Measurements from ENCODE around the gene PLCL2. TPM values are rescaled to one million over a fixed set of nuclear protein-coding genes. Genes with fewer than 3 reads are reported as not detected.

The PLCL2 gene
- total RNA-seq, 1 experiment from 2014 or later = 0.07 TPM

DNA sequence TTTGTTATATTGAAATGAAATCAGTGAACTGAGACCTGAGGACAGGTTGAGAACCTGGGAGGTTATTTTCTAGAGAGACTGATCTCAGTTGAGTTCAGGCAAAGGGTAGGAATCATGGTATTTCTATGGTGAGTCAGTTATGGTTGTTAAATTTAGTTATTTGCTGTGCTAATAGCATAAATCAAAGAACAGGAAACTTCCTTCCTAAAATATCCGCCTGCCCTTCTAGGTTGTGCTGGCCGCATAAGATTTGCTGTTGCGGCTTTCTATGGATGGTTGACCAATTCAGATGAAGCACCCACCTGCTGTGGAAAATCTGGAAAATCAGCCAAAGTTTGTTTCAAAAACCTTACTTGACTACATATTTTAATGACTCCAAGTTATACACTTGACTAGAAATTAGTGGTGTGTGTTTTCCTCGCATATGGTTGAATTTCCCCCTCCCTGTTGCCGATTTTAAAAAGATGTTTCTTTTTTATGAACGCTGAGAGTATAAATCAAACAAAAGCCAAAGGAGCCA, 52.6 kb downstream of the PLCL2 start:
- Mint-ChIP-seq H3K36me3 (ENCODE audit: insufficient read depth, unreplicated experiment) (no peaks in the 10 kb centered on the region), H3K4me1 (ENCODE audit: low read depth, unreplicated experiment) (no peaks in the 10 kb centered on the region), H3K27ac (ENCODE audit: unreplicated experiment) (no peak overlapping the region), H3K4me3 (ENCODE audit: unreplicated experiment) (no peak overlapping the region), H3K27me3 (ENCODE audit: insufficient read depth, unreplicated experiment) (peaks cover 25% of the 10 kb centered on the region), H3K9me3 (ENCODE audit: unreplicated experiment) (no peaks in the 10 kb centered on the region)
- no TSS peak for BruUV-seq (replicated peaks)
- Histone ChIP-seq H3K27me3 (replicated peaks; ENCODE audit: control insufficient read depth, insufficient read depth, low read length) (no peaks in the 10 kb centered on the region; the same call in none of the 2 replicates), H3K36me3 (ENCODE audit: control insufficient read depth, insufficient read depth, low read length) (no peaks in the 10 kb centered on the region), H3K9me3 (no peaks in the 10 kb centered on the region), H3K4me1 (no peaks in the 10 kb centered on the region), H3K4me3 (ENCODE audit: low read depth, low read length) (no peak overlapping the region)
- intact Hi-C loops (cut with micrococcal nuclease; ENCODE audit: unreplicated experiment) = no loop called here
- no peak for DNase-seq
- TF ChIP-seq, protein P1, sequence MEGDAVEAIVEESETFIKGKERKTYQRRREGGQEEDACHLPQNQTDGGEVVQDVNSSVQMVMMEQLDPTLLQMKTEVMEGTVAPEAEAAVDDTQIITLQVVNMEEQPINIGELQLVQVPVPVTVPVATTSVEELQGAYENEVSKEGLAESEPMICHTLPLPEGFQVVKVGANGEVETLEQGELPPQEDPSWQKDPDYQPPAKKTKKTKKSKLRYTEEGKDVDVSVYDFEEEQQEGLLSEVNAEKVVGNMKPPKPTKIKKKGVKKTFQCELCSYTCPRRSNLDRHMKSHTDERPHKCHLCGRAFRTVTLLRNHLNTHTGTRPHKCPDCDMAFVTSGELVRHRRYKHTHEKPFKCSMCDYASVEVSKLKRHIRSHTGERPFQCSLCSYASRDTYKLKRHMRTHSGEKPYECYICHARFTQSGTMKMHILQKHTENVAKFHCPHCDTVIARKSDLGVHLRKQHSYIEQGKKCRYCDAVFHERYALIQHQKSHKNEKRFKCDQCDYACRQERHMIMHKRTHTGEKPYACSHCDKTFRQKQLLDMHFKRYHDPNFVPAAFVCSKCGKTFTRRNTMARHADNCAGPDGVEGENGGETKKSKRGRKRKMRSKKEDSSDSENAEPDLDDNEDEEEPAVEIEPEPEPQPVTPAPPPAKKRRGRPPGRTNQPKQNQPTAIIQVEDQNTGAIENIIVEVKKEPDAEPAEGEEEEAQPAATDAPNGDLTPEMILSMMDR (IDR thresholded peaks at IDR 0.05; ENCODE audit: insufficient read depth in 1 of 2, low read depth in 1 of 2, low read length in 1 of 2, severe bottlenecking in 1 of 2, unreplicated experiment in 1 of 2) = no peak
- POLR2A ChIA-PET = no interaction called here
- CTCF ChIA-PET = no interaction called here

DNA sequence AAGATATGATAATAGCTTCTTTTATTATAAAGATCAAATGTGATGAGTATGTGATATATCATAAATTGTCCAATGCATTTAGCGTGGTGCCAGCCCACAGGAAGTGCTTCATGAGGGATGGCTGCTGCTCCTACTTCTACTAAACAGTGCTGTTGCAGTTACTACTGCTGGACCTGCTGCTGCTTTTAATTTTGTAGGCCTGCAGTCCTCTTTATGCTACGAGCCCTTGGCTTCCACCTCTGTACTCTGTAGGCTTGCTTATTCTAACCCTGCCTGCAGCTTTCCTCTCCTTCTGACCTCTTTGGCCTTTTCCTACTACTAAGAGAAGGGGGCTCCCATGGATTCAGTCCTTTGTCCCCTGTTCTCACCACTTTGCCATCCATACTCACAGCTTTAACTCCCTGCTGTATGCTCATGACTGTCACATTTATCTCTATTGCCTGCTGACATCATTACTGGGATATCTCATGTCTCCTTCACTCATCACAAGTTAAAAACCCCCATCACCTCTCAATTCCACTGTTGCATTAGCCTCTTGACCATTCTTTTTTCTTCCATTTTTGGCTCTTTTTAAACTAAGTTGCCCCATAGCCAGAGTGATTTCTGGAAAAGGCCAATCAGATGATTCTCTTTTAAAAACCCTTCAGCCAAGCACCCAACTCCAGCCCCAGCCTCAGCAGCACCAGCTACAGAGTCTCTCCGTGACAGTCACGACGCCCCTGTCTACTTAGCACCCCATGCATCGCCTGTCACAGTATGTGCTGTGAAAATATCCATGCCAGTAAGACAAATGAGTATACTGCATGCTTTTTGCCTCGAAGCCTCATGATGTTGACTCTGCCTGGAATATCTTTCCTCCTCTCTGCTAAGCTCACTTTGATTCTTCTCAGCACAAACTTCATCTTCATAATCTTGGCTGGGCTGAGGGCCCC, 56.3 kb downstream of the PLCL2 start:
- Mint-ChIP-seq H3K36me3 (ENCODE audit: insufficient read depth, unreplicated experiment) (no peaks in the 10 kb centered on the region), H3K4me3 (ENCODE audit: unreplicated experiment) (no peak overlapping the region), H3K9me3 (ENCODE audit: unreplicated experiment) (no peaks in the 10 kb centered on the region), H3K27me3 (ENCODE audit: insufficient read depth, unreplicated experiment) (peaks cover 22% of the 10 kb centered on the region), H3K4me1 (ENCODE audit: low read depth, unreplicated experiment) (no peaks in the 10 kb centered on the region), H3K27ac (ENCODE audit: unreplicated experiment) (no peak overlapping the region)
- intact Hi-C loops (cut with micrococcal nuclease; ENCODE audit: unreplicated experiment) = no loop called here
- CTCF ChIA-PET = no interaction called here
- no TSS peak for BruUV-seq (replicated peaks)
- POLR2A ChIA-PET = no interaction called here
- no peak overlapping the region for H3K4me3 ChIP-seq (ENCODE audit: low read depth, low read length)
- H3K27me3 ChIP-seq (replicated peaks; ENCODE audit: control insufficient read depth, insufficient read depth, low read length) = no peaks in the 10 kb centered on the region; the same call in 1 of the 2 replicates
- H3K36me3 ChIP-seq (ENCODE audit: control insufficient read depth, insufficient read depth, low read length) = no peaks in the 10 kb centered on the region
- TF ChIP-seq, protein P1 (IDR thresholded peaks at IDR 0.05; ENCODE audit: insufficient read depth in 1 of 2, low read depth in 1 of 2, low read length in 1 of 2, severe bottlenecking in 1 of 2, unreplicated experiment in 1 of 2) = no peak
- no peaks in the 10 kb centered on the region for H3K4me1 ChIP-seq
- DNase-seq = no peak
- H3K9me3 ChIP-seq = no peaks in the 10 kb centered on the region

DNA sequence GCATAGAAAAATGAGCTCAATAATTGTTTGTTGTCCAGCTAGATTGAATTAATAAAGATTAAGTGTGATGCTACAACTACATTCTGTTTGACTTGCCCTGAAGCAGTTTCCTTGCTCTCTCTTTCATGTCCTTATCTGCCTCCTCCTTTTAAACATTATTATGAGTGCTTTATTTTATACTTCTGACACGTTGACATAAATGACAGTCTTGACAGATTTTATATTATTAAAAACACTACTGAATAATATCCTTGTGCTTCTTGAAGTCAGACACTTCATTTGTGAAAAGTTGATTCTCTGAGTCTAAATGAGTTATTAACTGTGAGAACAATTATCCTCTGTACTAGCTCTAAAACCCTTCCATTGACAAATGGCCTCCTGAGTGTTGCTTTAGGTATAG, 58.2 kb downstream of the PLCL2 start:
- H3K4me3 ChIP-seq (ENCODE audit: low read depth, low read length) = no peak overlapping the region
- no peaks in the 10 kb centered on the region for H3K27me3 ChIP-seq (replicated peaks; ENCODE audit: control insufficient read depth, insufficient read depth, low read length)
- H3K4me3 Mint-ChIP-seq (ENCODE audit: unreplicated experiment) = no peak overlapping the region
- no peaks in the 10 kb centered on the region for H3K9me3 ChIP-seq
- no TSS peak for BruUV-seq (replicated peaks)
- no peaks in the 10 kb centered on the region for H3K36me3 ChIP-seq (ENCODE audit: control insufficient read depth, insufficient read depth, low read length)
- ChIA-PET CTCF (no interaction called here), POLR2A (no interaction called here)
- H3K4me1 ChIP-seq = no peaks in the 10 kb centered on the region
- H3K36me3 Mint-ChIP-seq (ENCODE audit: insufficient read depth, unreplicated experiment) = no peaks in the 10 kb centered on the region
- intact Hi-C loops (cut with micrococcal nuclease; ENCODE audit: unreplicated experiment) = loop anchor here (2.0 kb wide), 1 partner anchor 296 kb away; no protein-coding TSS in a partner anchor
- TF ChIP-seq, protein P1 (IDR thresholded peaks at IDR 0.05; ENCODE audit: insufficient read depth in 1 of 2, low read depth in 1 of 2, low read length in 1 of 2, severe bottlenecking in 1 of 2, unreplicated experiment in 1 of 2) = no peak
- H3K4me1 Mint-ChIP-seq (ENCODE audit: low read depth, unreplicated experiment) = no peaks in the 10 kb centered on the region
- DNase-seq = no peak
- no peak overlapping the region for H3K27ac Mint-ChIP-seq (ENCODE audit: unreplicated experiment)
- H3K9me3 Mint-ChIP-seq (ENCODE audit: unreplicated experiment) = no peaks in the 10 kb centered on the region
- peaks cover 18% of the 10 kb centered on the region for H3K27me3 Mint-ChIP-seq (ENCODE audit: insufficient read depth, unreplicated experiment)
